SK-N-MC (cell line): Measurements from ENCODE around the gene RAB7A.

Experiments
- DNase-seq: peaks from one replicate; pipeline ENCODE4 v3.0.0-alpha.2; 2011; ENCODE audit warnings: low read depth, low spot score
- H3K27ac ChIP-seq: fragments of 200-600 bp; sonication (generic); 2 replicates; pipeline ENCODE4 v1.5.1; 2016; ENCODE audit warnings: mixed run types
- H3K36me3 ChIP-seq: fragments of 200-600 bp; sonication (generic); 2 replicates; pipeline ENCODE4 v1.6.1; 2017; ENCODE audit warnings: antibody characterized with exemption, low read length, mixed read lengths; ENCODE audit not compliant: insufficient read depth
- H3K4me3 ChIP-seq: fragments of 200-600 bp; sonication (generic); 2 replicates; pipeline ENCODE4 v1.5.1; 2016
- H3K9ac ChIP-seq: fragments of 200-600 bp; sonication (generic); 2 replicates; pipeline ENCODE4 v1.8.0; 2017; ENCODE audit warnings: mixed run types, mixed read lengths; ENCODE audit not compliant: insufficient read length
- H3K9me3 ChIP-seq: fragments of 200-600 bp; sonication (generic); 2 replicates; pipeline ENCODE4 v1.6.1; 2017; ENCODE audit warnings: low read depth, mild to moderate bottlenecking, antibody characterized with exemption, low read length, moderate library complexity, mixed read lengths
- EZH2 ChIP-seq: fragments of 200-600 bp; sonication (generic); IDR thresholded peaks from one replicate; pipeline ENCODE4 v1.6.1; 2017; ENCODE audit warnings: antibody characterized with exemption
- FOXP2 ChIP-seq: optimal IDR thresholded peaks from 2 replicates; pipeline ENCODE3; 2011; ENCODE audit warnings: mild to moderate bottlenecking, moderate library complexity; ENCODE audit not compliant: insufficient read depth; ENCODE audit errors: extremely low read length, control extremely low read depth
- POLR2AphosphoS5 ChIP-seq: IDR thresholded peaks from 2 replicates; pipeline ENCODE4 v1.6.1; 2012; ENCODE audit warnings: mild to moderate bottlenecking, low read depth, low read length, borderline replicate concordance

Gene RAB7A

GRCh38 chr3:128786434-128787020, 60.5 kb downstream of the RAB7A start:
- H3K36me3 ChIP-seq: no peaks in the 10 kb centered on the region
- no peak overlapping the region for H3K4me3 ChIP-seq
- no peak for DNase-seq
- no peak overlapping the region for H3K9ac ChIP-seq
- no peaks in the 10 kb centered on the region for H3K9me3 ChIP-seq
- TF ChIP-seq POLR2AphosphoS5 (no peak), EZH2 (no peak), FOXP2 (no peak)
- 0 out of 2 replicates have a peak overlapping the region, but pooled peaks have one; percentile 2 for H3K27ac ChIP-seq

- Histone ChIP-seq H3K36me3 (no peaks in the 10 kb centered on the region), H3K4me3 (no peak overlapping the region), H3K9ac (no peak overlapping the region), H3K9me3 (no peaks in the 10 kb centered on the region), H3K27ac (no peak overlapping the region)
- TF ChIP-seq EZH2: no peak
- TF ChIP-seq FOXP2: no peak
- TF ChIP-seq POLR2AphosphoS5: no peak
- DNase-seq: no peak
These were observed 61.6 kb downstream of the RAB7A start for GRCh38 chr3:128787256-128788253.

GRCh38 chr3:128788268-128788869, 62.4 kb downstream of the RAB7A start:
- no peaks in the 10 kb centered on the region for H3K9me3 ChIP-seq
- no peak for DNase-seq
- H3K27ac ChIP-seq: no peak overlapping the region
- no peaks in the 10 kb centered on the region for H3K36me3 ChIP-seq
- H3K4me3 ChIP-seq: no peak overlapping the region
- no peak overlapping the region for H3K9ac ChIP-seq
- TF ChIP-seq FOXP2 (no peak), EZH2 (no peak), POLR2AphosphoS5 (no peak)

GRCh38 chr3:128794067-128794768, 68.2 kb downstream of the RAB7A start:
- no peak overlapping the region for H3K4me3 ChIP-seq
- H3K36me3 ChIP-seq: peaks cover 38% of the 10 kb centered on the region
- peak overlapping the region; percentile 57 for H3K27ac ChIP-seq
- no peaks in the 10 kb centered on the region for H3K9me3 ChIP-seq
- no peak for TF ChIP-seq EZH2
- no peak for TF ChIP-seq FOXP2
- no peak for TF ChIP-seq POLR2AphosphoS5
- H3K9ac ChIP-seq: no peak overlapping the region
- DNase-seq: no peak

GRCh38 chr3:128794770-128795649, 69.0 kb downstream of the RAB7A start:
- Histone ChIP-seq H3K27ac (peak overlapping the region; percentile 57), H3K9me3 (no peaks in the 10 kb centered on the region), H3K9ac (no peak overlapping the region), H3K36me3 (peaks cover 46% of the 10 kb centered on the region), H3K4me3 (no peak overlapping the region)
- TF ChIP-seq EZH2: no peak
- TF ChIP-seq POLR2AphosphoS5: no peak
- TF ChIP-seq FOXP2: peak; percentile 17
- DNase-seq: peak; percentile 35

GRCh38 chr3:128799653-128800052, 73.7 kb downstream of the RAB7A start:
- H3K9me3 ChIP-seq: no peaks in the 10 kb centered on the region
- no peak overlapping the region for H3K9ac ChIP-seq
- DNase-seq: no peak
- no peak overlapping the region for H3K4me3 ChIP-seq
- TF ChIP-seq POLR2AphosphoS5 (no peak), EZH2 (no peak), FOXP2 (no peak)
- H3K36me3 ChIP-seq: peaks cover 62% of the 10 kb centered on the region
- H3K27ac ChIP-seq: peak overlapping the region; percentile 53; the same call in 1 of the 2 replicates

GRCh38 chr3:128800241-128801187, 74.5 kb downstream of the RAB7A start:
- no peak for DNase-seq
- no peak for TF ChIP-seq POLR2AphosphoS5
- no peak for TF ChIP-seq FOXP2
- no peak for TF ChIP-seq EZH2
- peaks cover 67% of the 10 kb centered on the region for H3K36me3 ChIP-seq
- H3K9me3 ChIP-seq: no peaks in the 10 kb centered on the region
- no peak overlapping the region for H3K4me3 ChIP-seq
- H3K9ac ChIP-seq: no peak overlapping the region
- H3K27ac ChIP-seq: peak overlapping the region; percentile 53; the same call in 1 of the 2 replicates
